Measurements from ENCODE around the gene AADACL4.

AADACL4 gene

GRCh38 chr1:12614402-12615158, 29.3 kb upstream of the AADACL4 start:
- no peak for DNase-seq

- no peak for DNase-seq
These were observed 28.6 kb upstream of the AADACL4 start for GRCh38 chr1:12615159-12615864.

GRCh38 chr1:12615865-12616708, 27.8 kb upstream of the AADACL4 start:
- DNase-seq: no peak

- DNase-seq: peak; percentile 27
These were observed 27.0 kb upstream of the AADACL4 start for GRCh38 chr1:12616709-12617373.

DNA sequence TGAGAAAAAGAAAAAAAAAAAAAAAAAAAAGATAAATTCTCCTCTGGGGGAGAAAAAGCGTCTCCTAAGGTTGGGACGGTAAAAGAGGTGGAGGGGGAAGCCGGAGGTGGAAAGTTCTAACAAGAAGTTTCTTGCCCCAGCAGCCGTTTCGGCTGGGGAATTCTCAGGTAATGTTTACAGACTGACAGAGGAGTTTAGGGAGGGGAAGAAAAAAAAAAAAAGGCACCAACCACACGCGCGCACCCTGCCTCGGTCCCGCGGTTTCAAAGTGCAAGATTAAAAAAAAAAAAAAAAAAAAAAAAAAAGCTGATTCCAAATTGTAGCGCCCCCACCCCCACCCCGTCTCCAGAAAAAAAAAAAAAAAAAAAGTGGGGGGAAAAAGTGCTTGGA, 26.4 kb upstream of the AADACL4 start:
- DNase-seq: no peak

DNA sequence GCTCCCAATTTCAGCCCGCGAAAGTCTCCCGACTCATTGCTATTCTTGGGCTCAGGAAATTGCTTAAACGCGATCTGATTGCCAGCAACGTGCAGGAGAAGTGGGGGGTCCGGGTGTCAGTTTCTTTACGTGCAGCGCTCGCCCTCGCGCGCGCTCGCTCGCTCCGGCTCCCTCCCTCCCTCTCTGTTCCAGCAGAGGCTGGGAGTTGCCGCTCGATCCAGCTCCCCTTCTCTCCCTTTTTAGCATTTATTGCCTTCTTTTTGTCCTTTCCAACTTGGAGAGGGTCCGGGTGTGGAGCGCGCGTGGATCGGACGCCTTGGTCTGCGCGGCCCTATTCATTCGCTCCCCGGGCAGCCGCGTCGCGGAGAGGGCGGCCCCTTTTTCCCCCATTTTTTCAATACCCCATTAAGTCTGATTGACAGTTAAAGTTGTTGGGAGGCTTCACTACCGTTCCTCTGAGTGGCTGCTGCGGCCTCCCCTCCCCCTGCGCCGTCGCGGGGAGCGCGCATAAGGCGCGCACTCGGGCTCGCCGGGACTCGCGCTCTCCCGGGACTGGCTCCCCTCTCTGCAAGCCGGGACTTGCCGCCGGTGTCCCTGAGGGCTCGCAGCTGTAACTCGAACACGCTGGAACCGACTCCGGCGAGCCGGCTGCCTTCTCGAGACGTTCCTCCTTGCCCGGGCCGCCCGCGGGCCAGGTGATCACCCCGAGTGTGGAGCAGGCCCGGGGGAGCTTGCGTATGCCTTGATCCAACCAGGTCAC, 25.8 kb upstream of the AADACL4 start, which contains the start of gene DHRS3:
DHRS3 (minus strand) TSS at position 310 of the 760 bp plus-strand sequence. CDS start 862 bp downstream, outside the sequence.
- DNase-seq: peak; percentile 90

- no peak for DNase-seq
These were observed 25.3 kb upstream of the AADACL4 start for GRCh38 chr1:12618661-12618964.

DNA sequence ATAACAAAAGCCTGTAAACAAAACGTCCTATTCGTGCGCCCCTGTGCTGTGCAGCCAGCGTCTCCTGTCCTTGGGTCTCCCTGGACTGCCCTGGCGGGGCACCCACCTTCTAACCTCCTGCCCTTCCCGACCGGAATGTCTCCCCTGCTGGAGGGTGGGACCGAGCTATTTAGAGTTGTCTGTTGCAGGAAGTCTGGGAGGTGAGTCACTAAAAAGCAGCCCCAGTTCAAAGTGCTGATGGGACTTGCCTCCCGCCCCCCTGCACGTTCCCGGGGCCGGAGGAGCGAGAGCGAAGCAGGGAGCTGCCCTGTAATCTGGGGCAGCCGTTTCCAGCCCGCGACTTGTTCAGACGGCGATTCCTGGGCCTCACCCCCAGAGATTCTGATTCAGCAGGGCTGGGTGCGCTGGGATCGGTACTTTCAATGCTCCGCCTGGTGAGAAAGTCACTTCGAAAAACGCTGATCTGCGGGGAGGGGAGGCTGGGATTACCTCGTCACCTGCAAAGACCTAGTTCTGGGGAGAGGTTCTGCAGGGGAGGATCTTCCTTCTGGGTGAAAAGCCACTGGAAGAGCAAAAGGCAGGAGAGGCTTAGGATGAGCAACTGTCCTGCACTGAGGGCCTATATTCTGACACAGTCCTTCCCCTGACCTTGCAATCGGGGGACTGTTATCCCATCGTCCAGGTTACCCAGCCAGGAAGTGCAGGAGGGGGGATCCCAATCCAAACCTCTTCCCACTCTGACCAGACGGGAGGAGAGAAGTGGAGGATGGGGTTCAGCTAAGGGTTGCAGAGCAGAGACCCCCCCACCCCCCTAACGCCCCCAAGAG, 24.7 kb upstream of the AADACL4 start:
- no peak for DNase-seq

GRCh38 chr1:12619792-12620487, 23.9 kb upstream of the AADACL4 start:
- peak; percentile 68 for DNase-seq

GRCh38 chr1:12620488-12620865, 23.4 kb upstream of the AADACL4 start:
- DNase-seq: no peak

GRCh38 chr1:12620931-12621330, 23.0 kb upstream of the AADACL4 start:
- DNase-seq: no peak

DNA sequence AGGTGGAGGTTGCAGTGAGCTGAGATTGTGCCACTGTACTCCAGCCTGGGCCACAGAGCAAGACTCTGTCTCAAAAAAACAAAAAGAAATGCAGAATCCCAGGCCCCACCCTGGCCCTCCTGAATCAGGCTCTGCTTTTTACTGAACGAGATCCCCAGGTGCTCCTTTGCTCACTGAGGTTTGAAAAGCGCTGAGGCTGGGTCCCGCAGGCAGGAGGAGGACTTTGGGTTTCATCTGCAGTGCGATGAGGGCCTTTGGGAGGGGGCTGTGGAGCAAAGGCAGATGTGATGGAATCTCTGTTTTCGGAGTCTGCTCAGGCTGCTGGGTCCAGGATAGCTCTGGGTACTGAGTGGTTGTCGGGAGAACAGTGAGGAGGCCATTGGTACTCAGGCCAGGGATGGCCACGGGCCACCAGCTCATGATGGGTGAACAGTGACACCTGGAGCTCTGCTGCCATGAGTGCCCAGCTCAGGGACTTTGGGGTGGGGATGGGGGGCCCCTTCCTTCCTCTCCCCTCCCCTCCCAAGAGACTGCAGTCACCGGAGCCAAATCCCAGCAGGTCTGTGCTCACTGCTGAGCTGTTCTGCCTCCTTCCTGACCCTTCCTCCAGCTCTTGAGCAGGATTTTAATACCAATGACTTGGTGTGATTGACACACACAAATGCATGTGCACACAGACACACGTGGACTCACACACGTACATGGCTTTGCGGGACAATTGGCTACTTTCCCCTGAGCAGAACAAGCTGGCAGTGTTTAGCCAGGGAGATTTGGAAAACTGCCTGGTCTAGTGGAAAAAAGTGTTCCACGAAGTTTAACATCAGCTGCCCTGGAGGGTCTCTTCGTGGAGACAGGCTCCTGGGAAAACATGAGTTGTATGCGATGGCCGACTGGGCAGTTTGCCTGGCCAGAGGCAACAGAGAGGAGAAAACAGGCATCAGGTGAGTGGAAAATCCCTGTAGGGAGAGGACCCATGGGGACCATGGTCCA, 22.2 kb upstream of the AADACL4 start:
- DNase-seq: no peak

DNA sequence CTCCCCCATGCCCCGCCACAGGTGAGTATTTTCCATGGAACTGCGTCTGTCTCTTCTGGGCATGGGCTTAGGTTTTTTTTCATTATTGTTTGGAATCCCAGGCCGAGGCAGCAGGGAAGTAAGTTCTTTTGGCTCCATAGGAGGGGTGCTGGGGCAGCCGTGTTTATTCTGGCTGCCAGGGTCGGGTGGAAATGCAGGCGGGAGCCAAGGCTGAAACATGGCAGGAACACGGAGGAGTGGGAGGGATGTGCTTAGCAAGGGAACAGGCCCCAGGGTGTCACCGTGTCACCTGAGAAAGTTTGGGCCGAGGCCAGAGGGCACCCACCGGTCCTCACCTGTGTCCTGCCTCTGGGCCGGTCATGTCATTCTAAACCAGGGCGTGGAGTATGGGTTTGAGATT, 21.4 kb upstream of the AADACL4 start:
- DNase-seq: no peak

- no peak for DNase-seq
These were observed 18.6 kb upstream of the AADACL4 start for GRCh38 chr1:12625276-12625675.

- no peak for DNase-seq
These were observed 17.0 kb upstream of the AADACL4 start for GRCh38 chr1:12626888-12627287.

DNA sequence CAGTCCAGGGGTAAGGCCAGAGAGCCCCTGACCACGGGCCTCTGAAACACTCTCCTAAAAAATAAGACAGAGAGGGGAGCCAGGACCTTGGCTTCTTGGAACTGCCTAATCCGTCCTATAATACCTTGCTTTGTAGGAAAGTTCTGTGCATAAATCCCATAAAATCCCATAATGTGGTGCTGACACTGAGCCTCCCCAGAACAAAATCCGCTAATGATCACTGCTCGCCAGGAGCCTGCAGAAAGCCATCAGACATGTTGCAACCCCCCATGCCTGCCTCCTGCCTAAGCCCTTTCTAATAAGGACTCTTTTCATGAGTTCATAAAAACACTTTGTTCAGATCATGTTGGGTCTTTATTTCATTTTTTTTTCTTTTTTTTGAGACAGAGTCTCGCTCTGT, 16.6 kb upstream of the AADACL4 start:
- DNase-seq: no peak

DNA sequence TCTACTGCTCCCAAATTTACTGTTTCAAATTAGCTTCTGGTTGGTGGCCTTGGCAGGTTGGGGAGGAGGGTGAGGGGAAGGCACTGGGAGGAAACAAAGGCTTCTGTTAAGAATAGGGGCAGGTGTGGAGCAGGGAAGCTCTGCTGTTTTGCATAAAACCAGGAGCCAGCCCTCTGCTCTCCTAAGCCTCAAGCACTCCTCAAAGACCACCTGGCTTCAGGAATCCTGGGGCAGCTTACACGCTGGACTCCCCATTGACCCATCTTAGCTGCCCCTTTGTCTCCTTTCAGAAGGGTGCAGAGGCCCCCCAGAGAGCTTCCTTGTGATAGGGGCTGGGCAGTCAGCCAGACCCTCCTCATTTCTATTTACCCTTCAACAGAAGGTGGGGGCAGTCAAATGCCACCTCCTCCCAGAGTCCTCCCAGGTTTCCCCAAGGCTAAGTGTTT, 14.4 kb upstream of the AADACL4 start:
- DNase-seq: no peak

GRCh38 chr1:12629985-12630760, 13.7 kb upstream of the AADACL4 start:
- DNase-seq: no peak
